ENCODE data around the gene RHBDF1. TPM values are rescaled to one million over a fixed set of nuclear protein-coding genes. Genes with fewer than 3 reads are reported as not detected.

RHBDF1 gene
- total and polyA plus RNA-seq, 2 experiments from 2014 or later: 22.6 to 24.5 TPM

GRCh38 chr16:116015-116414 lies 43.6 kb upstream of the RHBDF1 start:
- no peak overlapping the region for H3K27ac ChIP-seq (ENCODE audit: low read depth)
- DNase-seq (ENCODE audit: low spot score) (no peak), ATAC-seq (no peak)
- H3K4me1 Mint-ChIP-seq: peaks cover 13% of the 10 kb centered on the region
- H3K36me3 Mint-ChIP-seq (ENCODE audit: low read depth): peaks cover 30% of the 10 kb centered on the region; the same call in 2 of the 3 replicates
- TF ChIP-seq POLR2AphosphoS5 (IDR thresholded peaks at IDR 0.05; ENCODE audit: low read depth) (no peak), ZNF114 (CRISPR knock-in tag; IDR thresholded peaks at IDR 0.05) (no peak), CREB1 (CRISPR knock-in tag; IDR thresholded peaks at IDR 0.05; ENCODE audit: low read depth) (no peak)
- 0 out of 2 replicates have a peak, but pooled peaks cover 3% of the 10 kb centered on the region for H3F3A ChIP-seq (replicated peaks; ENCODE audit: low read depth)
- no peak overlapping the region for H3K27ac Mint-ChIP-seq
- H3K4me2 ChIP-seq: no peak overlapping the region
- H3K4me1 ChIP-seq (ENCODE audit: insufficient read depth): no peaks in the 10 kb centered on the region
- H2AFZ ChIP-seq: no peak overlapping the region
- H3K4me3 Mint-ChIP-seq: no peak overlapping the region
- 0 out of 2 replicates have a peak, but pooled peaks cover 7% of the 10 kb centered on the region for H3K36me3 ChIP-seq (ENCODE audit: insufficient read depth)
- H4K20me1 ChIP-seq (replicated peaks; ENCODE audit: insufficient read depth): peaks cover 5% of the 10 kb centered on the region; the same call in 1 of the 2 replicates
- no peaks in the 10 kb centered on the region for H3K9me2 ChIP-seq (ENCODE audit: insufficient read depth)
- H3K9me3 Mint-ChIP-seq: no peaks in the 10 kb centered on the region
- peaks cover 4% of the 10 kb centered on the region for H3K27me3 Mint-ChIP-seq (ENCODE audit: insufficient read depth, low read depth, poor library complexity)
- no peaks in the 10 kb centered on the region for H3K27me3 ChIP-seq (ENCODE audit: insufficient read depth)
- H3K4me3 ChIP-seq: no peak overlapping the region
- no peaks in the 10 kb centered on the region for H3K79me2 ChIP-seq (replicated peaks; ENCODE audit: insufficient read depth)

- H3K4me2 ChIP-seq: no peak overlapping the region
- 0 out of 2 replicates have a peak, but pooled peaks cover 4% of the 10 kb centered on the region for H3F3A ChIP-seq (replicated peaks; ENCODE audit: low read depth)
- H3K79me2 ChIP-seq (replicated peaks; ENCODE audit: insufficient read depth): no peaks in the 10 kb centered on the region
- no peak for DNase-seq (ENCODE audit: low spot score)
- no peak for ATAC-seq
- H3K27me3 ChIP-seq (ENCODE audit: insufficient read depth): no peaks in the 10 kb centered on the region
- H3K4me1 ChIP-seq (ENCODE audit: insufficient read depth): no peaks in the 10 kb centered on the region
- peaks cover 38% of the 10 kb centered on the region; the same call in 2 of the 3 replicates for H3K36me3 Mint-ChIP-seq (ENCODE audit: low read depth)
- no peak overlapping the region for H3K4me3 ChIP-seq
- peaks cover 13% of the 10 kb centered on the region for H3K4me1 Mint-ChIP-seq
- peaks cover 3% of the 10 kb centered on the region for H3K27me3 Mint-ChIP-seq (ENCODE audit: insufficient read depth, low read depth, poor library complexity)
- H3K4me3 Mint-ChIP-seq: no peak overlapping the region
- peaks cover 5% of the 10 kb centered on the region for H4K20me1 ChIP-seq (replicated peaks; ENCODE audit: insufficient read depth)
- no peaks in the 10 kb centered on the region for H3K9me3 Mint-ChIP-seq
- no peak overlapping the region for H2AFZ ChIP-seq
- no peak overlapping the region for H3K27ac Mint-ChIP-seq
- H3K9me2 ChIP-seq (ENCODE audit: insufficient read depth): no peaks in the 10 kb centered on the region
- H3K36me3 ChIP-seq (ENCODE audit: insufficient read depth): peaks cover 11% of the 10 kb centered on the region; the same call in 1 of the 2 replicates
- TF ChIP-seq JUNB (IDR thresholded peaks at IDR 0.05; ENCODE audit: unreplicated experiment): no peak
- TF ChIP-seq CREB1 (CRISPR knock-in tag; IDR thresholded peaks at IDR 0.05; ENCODE audit: low read depth): no peak
- TF ChIP-seq EZH2phosphoT487 (IDR thresholded peaks at IDR 0.05; ENCODE audit: unreplicated experiment): no peak
- TF ChIP-seq ETS1 (IDR thresholded peaks at IDR 0.05): no peak
- TF ChIP-seq CTCF (conservative IDR thresholded peaks at IDR 0.05; ENCODE audit: low read depth in 2 of 2): no peak
- TF ChIP-seq NANOG (IDR thresholded peaks at IDR 0.05; ENCODE audit: borderline replicate concordance): no peak
- no peak for TF ChIP-seq ZNF462 (CRISPR knock-in tag; IDR thresholded peaks at IDR 0.05)
- TF ChIP-seq ZNF331 (CRISPR knock-in tag; IDR thresholded peaks at IDR 0.05; ENCODE audit: low read depth): no peak
- TF ChIP-seq ZNF114 (CRISPR knock-in tag; IDR thresholded peaks at IDR 0.05): no peak
- H3K27ac ChIP-seq (ENCODE audit: low read depth): no peak overlapping the region
These were observed 41.9 kb upstream of the RHBDF1 start for GRCh38 chr16:114327-114726.

Data from GM23338 (cell line).